DND-41 (cell line): ENCODE data around the gene ZFAND2A.

Experiments used
- EZH2 ChIP-seq: IDR thresholded peaks from 3 replicates; pipeline ENCODE4 v1.6.1; 2012; ENCODE audit warnings: borderline replicate concordance, low read depth, mild to moderate bottlenecking, moderate library complexity, low read length, inconsistent platforms; ENCODE audit not compliant: severe bottlenecking
- TF ChIP-seq, protein P1 (sequence below): IDR thresholded peaks from 2 replicates; pipeline ENCODE4 v1.5.1; 2012; ENCODE audit warnings: borderline replicate concordance, low read length, moderate library complexity, mild to moderate bottlenecking; ENCODE audit not compliant: poor library complexity, severe bottlenecking; ENCODE audit errors: extremely low read depth

- TF ChIP-seq EZH2: no peak
- TF ChIP-seq, protein P1, sequence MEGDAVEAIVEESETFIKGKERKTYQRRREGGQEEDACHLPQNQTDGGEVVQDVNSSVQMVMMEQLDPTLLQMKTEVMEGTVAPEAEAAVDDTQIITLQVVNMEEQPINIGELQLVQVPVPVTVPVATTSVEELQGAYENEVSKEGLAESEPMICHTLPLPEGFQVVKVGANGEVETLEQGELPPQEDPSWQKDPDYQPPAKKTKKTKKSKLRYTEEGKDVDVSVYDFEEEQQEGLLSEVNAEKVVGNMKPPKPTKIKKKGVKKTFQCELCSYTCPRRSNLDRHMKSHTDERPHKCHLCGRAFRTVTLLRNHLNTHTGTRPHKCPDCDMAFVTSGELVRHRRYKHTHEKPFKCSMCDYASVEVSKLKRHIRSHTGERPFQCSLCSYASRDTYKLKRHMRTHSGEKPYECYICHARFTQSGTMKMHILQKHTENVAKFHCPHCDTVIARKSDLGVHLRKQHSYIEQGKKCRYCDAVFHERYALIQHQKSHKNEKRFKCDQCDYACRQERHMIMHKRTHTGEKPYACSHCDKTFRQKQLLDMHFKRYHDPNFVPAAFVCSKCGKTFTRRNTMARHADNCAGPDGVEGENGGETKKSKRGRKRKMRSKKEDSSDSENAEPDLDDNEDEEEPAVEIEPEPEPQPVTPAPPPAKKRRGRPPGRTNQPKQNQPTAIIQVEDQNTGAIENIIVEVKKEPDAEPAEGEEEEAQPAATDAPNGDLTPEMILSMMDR: no peak
Observed at GRCh38 chr7:1129431-1129830, 30.6 kb downstream of the ZFAND2A start.
